Neuronal stem cell (in vitro differentiated cells): ENCODE data around the gene SLC9A1.
"Not testable (repeated sequence)": the region's sequence is repeated elsewhere in the genome, so short reads cannot be mapped to it uniquely, and the experiment has no call there.

Experiments
- DNase-seq: peaks from one replicate; pipeline ENCODE4 v3.0.0-alpha.2; 2013; ENCODE audit warnings: low spot score
- H2AFZ ChIP-seq: one replicate; pipeline ENCODE4 v1.6.1; 2013; ENCODE audit warnings: mild to moderate bottlenecking, low read length, inconsistent platforms
- H2AK5ac ChIP-seq: 2 replicates; pipeline ENCODE4 v1.6.1; 2013; ENCODE audit warnings: low read depth, mild to moderate bottlenecking, inconsistent platforms, low read length, moderate library complexity, mixed read lengths
- H2BK120ac ChIP-seq: 2 replicates; pipeline ENCODE4 v1.6.1; 2013; ENCODE audit warnings: low read depth, mild to moderate bottlenecking, inconsistent platforms, low read length, moderate library complexity, mixed read lengths
- H2BK12ac ChIP-seq: one replicate; pipeline ENCODE4 v1.6.1; 2013; ENCODE audit warnings: low read length, inconsistent platforms
- H2BK15ac ChIP-seq: 2 replicates; pipeline ENCODE4 v1.6.1; 2013; ENCODE audit warnings: mild to moderate bottlenecking, low read length, inconsistent platforms, mixed read lengths
- H2BK5ac ChIP-seq: one replicate; pipeline ENCODE4 v1.6.1; 2013; ENCODE audit warnings: inconsistent platforms, mild to moderate bottlenecking, low read length, moderate library complexity
- H3K14ac ChIP-seq: one replicate; pipeline ENCODE4 v1.6.1; 2013; ENCODE audit warnings: low read length, inconsistent platforms
- H3K18ac ChIP-seq: 2 replicates; pipeline ENCODE4 v1.6.1; 2013; ENCODE audit warnings: low read length, inconsistent platforms
- H3K23ac ChIP-seq: 2 replicates; pipeline ENCODE4 v1.6.1; 2013; ENCODE audit warnings: low read depth, mild to moderate bottlenecking, mixed read lengths, low read length, inconsistent platforms; ENCODE audit not compliant: poor library complexity
- H3K27ac ChIP-seq: replicated peaks from 3 replicates; pipeline ENCODE4 v1.5.1; 2013; ENCODE audit warnings: low read length, inconsistent platforms
- H3K27me3 ChIP-seq, 3 experiments: 2 replicates each; pipeline ENCODE4 v1.6.1; 2013; ENCODE audit warnings: low read length in 3 of 3, mild to moderate bottlenecking in 2 of 3, inconsistent platforms in 1 of 3, low read depth in 1 of 3, mixed read lengths in 1 of 3, moderate library complexity in 1 of 3; ENCODE audit not compliant: control insufficient read depth in 3 of 3, insufficient read depth in 3 of 3
- H3K36me3 ChIP-seq, 2 donors: replicated peaks in 1 of 2; 2 replicates each; pipeline ENCODE4 v1.6.1; 2013; ENCODE audit warnings: low read length in 2 of 2; ENCODE audit not compliant: control insufficient read depth in 2 of 2, insufficient read depth in 2 of 2
- H3K4ac ChIP-seq: 2 replicates; pipeline ENCODE4 v1.6.1; 2013; ENCODE audit warnings: inconsistent platforms, mild to moderate bottlenecking, low read length, moderate library complexity
- H3K4me1 ChIP-seq, 2 donors: 1 replicate in 1 of 2; 2 replicates in 1 of 2; pipeline ENCODE4 v1.6.1; 2013; ENCODE audit warnings: low read length in 2 of 2, low read depth in 1 of 2; ENCODE audit not compliant: control insufficient read depth in 2 of 2, insufficient read depth in 1 of 2
- H3K4me2 ChIP-seq: one replicate; pipeline ENCODE4 v1.6.1; 2013; ENCODE audit warnings: mild to moderate bottlenecking, low read length, inconsistent platforms; ENCODE audit not compliant: insufficient read depth, poor library complexity, severe bottlenecking
- H3K4me3 ChIP-seq, 2 donors: 2 replicates each; pipeline ENCODE4 v1.5.1; 2013; ENCODE audit warnings: low read length in 2 of 2, mild to moderate bottlenecking in 2 of 2, inconsistent platforms in 1 of 2, moderate library complexity in 1 of 2
- H3K79me1 ChIP-seq: one replicate; pipeline ENCODE4 v1.6.1; 2013; ENCODE audit warnings: low read depth, mild to moderate bottlenecking, inconsistent platforms, low read length, moderate library complexity
- H3K9ac ChIP-seq: one replicate; pipeline ENCODE4 v1.6.1; 2013; ENCODE audit warnings: mild to moderate bottlenecking, low read depth, low read length, inconsistent platforms; ENCODE audit not compliant: poor library complexity
- H3K9me3 ChIP-seq, 2 donors: replicated peaks in 1 of 2; 2 replicates each; pipeline versions ENCODE3 to v1.6.1; 2013; ENCODE audit warnings: low read length in 2 of 2, mild to moderate bottlenecking in 2 of 2, inconsistent platforms in 1 of 2, low read depth in 1 of 2, mixed read lengths in 1 of 2, moderate library complexity in 1 of 2; ENCODE audit not compliant: control insufficient read depth in 2 of 2, insufficient read depth in 1 of 2
- H4K8ac ChIP-seq: one replicate; pipeline ENCODE4 v1.6.1; 2013; ENCODE audit warnings: low read depth, mild to moderate bottlenecking, inconsistent platforms, low read length, moderate library complexity
- H4K91ac ChIP-seq: one replicate; pipeline ENCODE4 v1.6.1; 2013; ENCODE audit warnings: low read length, low read depth, mild to moderate bottlenecking, inconsistent platforms; ENCODE audit not compliant: poor library complexity
- WGBS, 2 donors: extraction: QIAGEN DNeasy Blood & Tissue Kit; methylation state at CpG; one replicate each; pipeline ENCODE4 v1.1.7; 2013; ENCODE audit warnings: missing lambda C conversion rate in 2 of 2, mixed read lengths in 1 of 2; ENCODE audit not compliant: insufficient read length in 2 of 2, insufficient replicate concordance in 1 of 2; ENCODE audit errors: extremely low coverage in 2 of 2; 5-methylcytosine and 5-hydroxymethylcytosine counted together

The SLC9A1 gene

DNA sequence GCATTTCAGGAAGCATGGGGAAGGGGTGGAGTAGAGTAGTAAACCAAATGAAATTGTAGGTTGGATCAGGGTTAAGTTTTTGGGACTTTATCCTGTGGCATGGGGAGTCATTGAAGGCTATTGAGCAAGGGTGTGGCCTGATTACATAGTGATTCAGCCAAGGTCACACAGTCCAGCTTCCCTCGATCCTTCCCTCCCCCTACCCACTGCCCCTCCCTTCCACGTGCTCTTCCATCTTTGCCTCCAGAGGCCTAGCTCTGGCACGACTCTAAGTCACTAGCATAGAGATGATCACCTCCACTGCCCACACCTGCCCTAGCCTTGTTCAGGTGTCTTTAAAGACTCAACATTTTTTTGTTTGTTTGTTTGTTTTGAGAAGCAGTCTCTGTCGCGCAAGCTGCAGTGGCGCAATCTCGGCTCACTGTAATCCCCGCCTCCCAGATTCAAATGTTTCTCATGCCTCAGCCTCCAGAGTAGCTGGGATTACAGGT is 37.2 kb upstream of the SLC9A1 start:
- H3K9ac ChIP-seq = no peak overlapping the region
- no peak overlapping the region for H3K23ac ChIP-seq
- H2AK5ac ChIP-seq = no peak overlapping the region
- H2BK120ac ChIP-seq = no peak overlapping the region
- H3K9me3 ChIP-seq = no peaks in the 10 kb centered on the region
- H3K14ac ChIP-seq = no peak overlapping the region
- H4K8ac ChIP-seq = no peak overlapping the region
- H3K4me3 ChIP-seq = no peak overlapping the region
- no peak overlapping the region for H2AFZ ChIP-seq
- no peaks in the 10 kb centered on the region for H3K4me1 ChIP-seq
- H3K27ac ChIP-seq = no peak overlapping the region
- no peak overlapping the region for H2BK15ac ChIP-seq
- WGBS, 2 donors = no CpG with 5 or more reads among the region's 8 CpGs
- no peak overlapping the region for H3K18ac ChIP-seq
- H4K91ac ChIP-seq = no peak overlapping the region
- H2BK5ac ChIP-seq = no peak overlapping the region
- H3K4me2 ChIP-seq = no peak overlapping the region
- H2BK12ac ChIP-seq = no peak overlapping the region
- no peaks in the 10 kb centered on the region for H3K36me3 ChIP-seq
- no peak overlapping the region for H3K4ac ChIP-seq
- no peaks in the 10 kb centered on the region for H3K79me1 ChIP-seq
- DNase-seq = no peak
- H3K27me3 ChIP-seq = no peaks in the 10 kb centered on the region

DNA sequence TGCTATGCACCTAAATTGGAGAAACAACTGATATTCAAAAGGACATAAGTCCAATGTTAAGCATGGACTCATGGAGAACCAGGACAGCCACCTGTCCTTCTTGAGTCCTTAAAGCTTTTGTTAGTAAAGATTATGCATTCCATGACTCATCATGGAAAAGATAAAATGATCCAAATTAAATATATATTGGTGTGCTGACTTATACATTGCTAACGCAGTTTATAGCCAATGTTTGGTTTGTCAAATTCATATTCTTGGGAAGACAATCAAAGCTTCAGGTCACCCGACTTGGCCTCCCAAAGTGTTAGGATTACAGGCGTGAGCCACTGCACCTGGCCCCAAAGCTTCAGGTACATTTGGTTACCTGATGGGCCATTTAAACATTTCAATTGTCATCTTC is 29.7 kb upstream of the SLC9A1 start:
- no CpG with 5 or more reads among the region's 3 CpGs for WGBS, 2 donors
- not testable (repeated sequence) for H3K23ac ChIP-seq

DNA sequence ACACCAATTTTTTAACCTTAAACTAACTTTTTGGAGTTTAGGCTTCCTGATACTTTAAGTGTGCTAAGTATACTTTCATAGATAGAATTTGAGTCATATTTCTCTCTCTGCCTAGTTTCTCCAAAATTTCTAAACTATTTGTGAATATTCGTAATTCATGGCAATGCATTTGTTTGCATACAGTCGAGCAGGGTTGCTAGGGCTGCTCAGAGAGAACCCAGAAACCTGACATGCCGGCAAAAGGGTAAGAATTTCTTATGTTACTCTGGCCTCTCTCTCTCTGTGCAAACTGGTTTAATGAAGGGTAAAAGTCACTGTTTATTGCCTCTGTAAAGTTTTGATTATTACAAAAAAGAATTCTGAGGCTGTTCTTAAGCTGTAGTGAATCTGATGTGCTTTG is 25.1 kb upstream of the SLC9A1 start:
- peaks cover 0 to 1% (median 0%) of the 10 kb centered on the region in 3 experiments for H3K27me3 ChIP-seq
- no peak overlapping the region for H3K23ac ChIP-seq
- H2AFZ ChIP-seq = no peak overlapping the region
- no peak overlapping the region for H2AK5ac ChIP-seq
- H2BK120ac ChIP-seq = no peak overlapping the region
- H3K9me3 ChIP-seq = peaks cover 2 to 21% of the 10 kb centered on the region in 2 donors
- no peak for DNase-seq
- H3K4me1 ChIP-seq = no peaks in the 10 kb centered on the region
- H3K36me3 ChIP-seq = no peaks in the 10 kb centered on the region
- H3K4ac ChIP-seq = no peak overlapping the region
- no peak overlapping the region for H2BK15ac ChIP-seq
- H3K79me1 ChIP-seq = no peaks in the 10 kb centered on the region
- no peak overlapping the region for H3K18ac ChIP-seq
- no peak overlapping the region for H3K9ac ChIP-seq
- H3K14ac ChIP-seq = no peak overlapping the region
- H2BK12ac ChIP-seq = no peak overlapping the region
- H4K91ac ChIP-seq = no peak overlapping the region
- no peak overlapping the region for H3K4me3 ChIP-seq
- no peak overlapping the region for H3K27ac ChIP-seq
- no peak overlapping the region for H2BK5ac ChIP-seq
- H4K8ac ChIP-seq = no peak overlapping the region
- no peak overlapping the region for H3K4me2 ChIP-seq
- no CpG with 5 or more reads among the region's 3 CpGs for WGBS, 2 donors

More for the DNA sequence above, 29.7 kb upstream of the SLC9A1 start:
- not testable (repeated sequence) for H4K91ac ChIP-seq, H3K4me3 ChIP-seq, H2BK5ac ChIP-seq, H3K27me3 ChIP-seq, DNase-seq, H4K8ac ChIP-seq, H2BK12ac ChIP-seq, H3K18ac ChIP-seq, H3K36me3 ChIP-seq, H3K4ac ChIP-seq, H3K27ac ChIP-seq, H3K4me2 ChIP-seq, H3K4me1 ChIP-seq, H2AK5ac ChIP-seq, H2AFZ ChIP-seq, H3K14ac ChIP-seq, H2BK15ac ChIP-seq, H3K9ac ChIP-seq, H2BK120ac ChIP-seq, H3K79me1 ChIP-seq
- H3K9me3 ChIP-seq = peaks cover 2 to 21% of the 10 kb centered on the region in 2 donors

DNA sequence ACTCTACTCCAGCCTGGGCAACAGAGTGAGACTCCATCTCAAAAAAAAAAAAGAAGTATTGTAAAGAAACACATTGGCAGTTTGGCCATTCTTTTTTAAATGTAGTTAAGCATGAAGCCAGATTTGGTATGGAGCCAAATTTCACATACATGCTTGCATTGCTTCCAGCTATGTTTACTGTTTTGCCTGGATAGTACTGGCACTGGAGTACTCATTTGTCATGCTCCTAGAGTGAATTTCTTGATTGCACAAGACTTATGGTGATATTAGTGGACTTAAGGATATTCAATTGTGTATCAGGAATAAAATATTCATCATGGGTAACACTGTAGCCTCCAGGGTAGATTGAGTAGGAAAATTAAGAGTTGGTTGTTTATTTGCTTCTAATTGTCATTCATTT is 24.5 kb upstream of the SLC9A1 start:
- H4K8ac ChIP-seq = no peak overlapping the region
- no peak overlapping the region for H3K4me2 ChIP-seq
- no peak overlapping the region for H3K18ac ChIP-seq
- DNase-seq = no peak
- no peak overlapping the region for H2BK15ac ChIP-seq
- H2AK5ac ChIP-seq = no peak overlapping the region
- no peaks in the 10 kb centered on the region for H3K79me1 ChIP-seq
- H3K23ac ChIP-seq = no peak overlapping the region
- no peak overlapping the region for H3K14ac ChIP-seq
- no peak overlapping the region for H3K4ac ChIP-seq
- no peak overlapping the region for H2AFZ ChIP-seq
- no peak overlapping the region for H2BK5ac ChIP-seq
- H3K36me3 ChIP-seq = no peaks in the 10 kb centered on the region
- H2BK120ac ChIP-seq = no peak overlapping the region
- H3K9ac ChIP-seq = no peak overlapping the region
- no peak overlapping the region for H3K4me3 ChIP-seq
- no peak overlapping the region for H2BK12ac ChIP-seq
- H3K27me3 ChIP-seq = peaks cover 0 to 1% (median 0%) of the 10 kb centered on the region in 3 experiments
- H3K4me1 ChIP-seq = no peaks in the 10 kb centered on the region
- no peak overlapping the region for H4K91ac ChIP-seq
- H3K9me3 ChIP-seq = peaks cover 2 to 21% of the 10 kb centered on the region in 2 donors
- no peak overlapping the region for H3K27ac ChIP-seq
